ENCODE measurements around the gene PREPL.
"Not testable (repeated sequence)": the region's sequence is repeated elsewhere in the genome, so short reads cannot be mapped to it uniquely, and the experiment has no call there.

Gene PREPL

DNA sequence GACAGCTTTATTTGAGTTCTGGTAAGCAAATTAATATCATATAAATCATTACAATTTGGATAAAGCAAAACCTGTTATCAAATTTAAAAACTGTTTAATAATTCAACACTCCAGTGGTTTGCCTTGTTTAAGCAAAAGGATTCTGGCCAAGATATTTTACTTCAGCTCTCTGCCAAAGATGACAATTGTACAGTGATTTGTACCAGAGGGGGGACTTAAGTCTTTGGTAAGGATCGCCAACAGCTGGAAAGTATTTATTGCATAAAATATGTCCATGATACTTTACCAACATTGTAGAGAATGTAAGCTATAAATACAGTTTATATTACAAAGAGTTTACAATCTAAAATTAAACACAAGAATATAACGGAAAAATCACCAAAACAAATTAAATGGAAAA lies 13.8 kb downstream of the PREPL start:
- DNase-seq, result no peak

DNA sequence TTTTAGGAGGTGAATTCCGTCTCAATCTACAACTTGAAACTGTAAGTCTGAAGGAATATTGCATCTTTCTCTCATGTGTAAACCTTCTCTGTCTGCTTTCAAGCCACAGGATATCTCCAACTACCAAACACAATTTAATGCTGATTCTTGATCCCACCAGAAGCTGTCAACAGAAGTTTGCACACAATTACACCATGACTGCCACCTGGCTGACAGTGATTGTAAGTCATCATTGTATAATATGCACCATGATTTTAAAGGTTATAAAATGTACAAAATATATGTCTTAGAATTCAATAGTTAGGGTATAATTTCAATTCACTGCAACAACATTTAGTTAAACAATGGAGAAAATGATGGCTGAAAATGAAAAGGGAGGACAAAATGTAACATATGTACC lies 18.4 kb downstream of the PREPL start:
- DNase-seq, result no peak

DNA sequence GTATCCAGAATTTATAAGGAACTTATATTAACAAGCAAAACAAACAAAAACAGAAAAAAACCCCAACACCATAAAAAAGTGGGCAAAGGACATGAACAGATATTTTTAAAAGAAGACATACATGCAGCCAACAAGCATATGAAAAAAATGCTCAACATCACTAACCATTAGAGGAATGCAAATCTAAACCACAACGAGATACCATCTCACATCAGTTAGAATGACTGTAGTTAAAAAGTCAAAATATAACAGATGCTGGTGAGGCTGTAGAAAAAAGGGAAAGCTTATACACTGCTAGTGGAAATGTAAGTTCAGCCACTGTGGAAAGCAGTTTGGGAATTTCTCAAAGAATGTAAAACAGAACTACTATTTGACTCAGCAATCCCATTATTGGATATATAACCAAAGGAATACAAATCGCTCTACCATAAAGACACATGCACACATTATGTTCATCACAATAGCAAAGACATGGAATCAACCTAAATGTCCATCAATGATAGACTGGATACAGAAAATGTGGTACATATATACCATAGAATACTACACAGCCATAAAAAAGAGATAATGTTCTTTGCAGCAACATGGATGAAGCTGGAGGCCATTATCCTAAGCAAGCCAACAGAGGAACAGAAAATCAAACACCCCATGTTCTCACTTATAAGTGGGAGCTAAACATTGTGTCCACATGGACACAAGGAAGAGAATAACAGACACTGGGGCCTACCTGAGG lies 25.3 kb downstream of the PREPL start:
- no peak for DNase-seq

DNA sequence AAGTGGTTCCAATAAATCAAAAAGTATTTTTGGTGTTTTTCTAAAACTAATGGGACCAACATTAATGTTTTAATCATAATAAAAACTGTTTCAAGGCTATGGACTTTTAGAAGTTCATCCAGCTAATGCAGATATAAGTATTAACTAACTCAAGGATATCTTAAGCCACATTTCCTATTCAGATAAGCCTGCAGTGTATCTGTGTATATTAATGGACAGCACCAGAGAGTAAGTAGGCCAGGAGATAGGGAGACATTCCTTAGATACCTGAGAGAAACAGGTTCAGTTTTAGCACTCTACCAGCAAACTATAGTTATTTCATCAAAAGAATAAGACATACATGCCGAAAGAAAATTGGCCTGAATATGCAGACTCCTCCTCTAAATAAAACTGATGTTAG lies 27.3 kb downstream of the PREPL start:
- no peak for DNase-seq

DNA sequence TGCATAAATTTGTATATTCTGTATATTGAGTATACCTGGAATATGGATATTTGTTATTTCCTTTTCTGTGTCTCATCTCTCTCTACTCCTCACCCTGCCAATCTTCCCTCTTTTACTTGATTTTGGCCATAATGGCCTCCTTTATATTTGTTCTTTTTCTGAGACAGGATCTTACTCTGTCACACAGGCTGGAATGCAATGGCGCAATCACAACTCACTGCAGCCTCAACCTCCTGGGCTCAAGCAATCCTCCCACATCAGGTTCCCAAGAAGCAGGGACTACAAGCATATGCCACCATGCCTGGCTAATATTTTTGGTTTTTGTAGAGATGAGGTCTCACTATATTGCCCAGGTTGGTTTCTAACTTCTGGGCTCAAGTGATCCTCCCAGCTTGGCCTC lies 30.5 kb downstream of the PREPL start:
- DNase-seq, result no peak

DNA sequence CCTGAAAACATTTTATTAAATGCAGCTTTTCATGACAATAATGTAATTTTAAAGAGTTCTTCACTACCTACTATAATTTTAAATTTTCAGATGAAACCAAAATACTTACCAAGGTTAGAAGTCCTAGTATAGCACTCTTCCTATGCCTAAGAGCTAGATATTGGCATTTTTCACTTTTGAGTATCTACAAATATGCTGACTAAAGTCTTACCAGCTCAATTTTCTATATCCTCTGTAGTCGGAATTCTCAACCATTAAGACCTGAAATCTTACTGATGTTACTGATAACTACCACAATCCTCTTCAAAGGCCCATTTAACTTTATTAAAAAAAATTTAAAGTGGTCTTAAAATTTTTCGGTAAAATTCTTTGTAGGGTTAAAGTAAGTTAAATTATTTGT lies 32.0 kb downstream of the PREPL start:
- DNase-seq, result no peak

DNA sequence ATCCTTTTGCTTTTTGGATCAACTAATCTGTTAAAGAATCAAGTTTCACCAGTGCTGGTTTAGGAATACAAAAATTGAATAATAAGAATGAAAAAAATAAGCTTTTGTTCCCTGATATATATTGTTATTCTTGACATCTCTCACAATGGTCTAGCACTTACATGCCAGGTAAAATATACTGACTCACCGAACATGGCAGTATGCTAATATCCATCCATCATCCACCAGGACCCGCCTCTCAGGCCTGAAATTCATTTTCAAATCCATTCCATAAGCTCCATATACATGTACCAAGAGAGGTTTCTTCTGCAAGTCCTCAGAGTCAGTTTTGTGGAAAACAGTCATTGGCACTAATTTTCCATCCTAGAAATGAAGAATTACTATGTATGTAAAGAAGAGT lies 32.5 kb downstream of the PREPL start:
- no peak for DNase-seq

DNA sequence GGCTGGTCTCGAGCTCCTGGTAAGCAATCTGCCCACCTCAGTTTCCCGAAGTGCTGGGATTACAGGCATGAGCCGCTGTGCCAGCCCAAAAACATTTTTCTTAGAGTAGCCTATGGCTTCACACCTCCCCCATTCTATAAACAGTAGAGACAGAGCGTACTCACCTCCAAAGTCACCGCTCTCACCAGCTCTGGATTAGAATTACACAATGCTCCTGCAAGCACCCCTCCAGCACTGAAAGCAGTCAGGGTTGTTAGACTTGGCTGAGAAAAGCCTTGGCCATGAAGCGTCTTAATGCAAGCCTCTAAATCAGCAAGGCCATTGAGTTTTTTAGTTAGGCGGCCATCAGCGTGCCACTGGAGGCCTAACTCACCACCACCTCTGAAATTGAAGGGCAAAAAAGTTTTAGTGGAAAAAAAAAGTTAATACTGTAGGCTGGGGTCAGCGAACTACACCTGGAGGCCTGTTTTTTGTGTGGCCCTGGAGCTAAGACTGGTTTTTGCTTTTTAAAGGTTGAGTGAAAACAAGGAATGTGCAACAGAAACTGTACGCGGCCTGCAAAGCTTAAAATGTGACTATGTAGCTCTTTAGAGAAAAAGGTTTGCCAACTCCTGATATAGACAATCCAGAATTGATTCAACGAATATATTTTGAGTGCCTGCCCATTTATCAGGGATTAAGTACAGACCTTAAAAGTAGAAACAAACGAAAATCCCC lies 34.6 kb downstream of the PREPL start:
- DNase-seq, result no peak

DNA sequence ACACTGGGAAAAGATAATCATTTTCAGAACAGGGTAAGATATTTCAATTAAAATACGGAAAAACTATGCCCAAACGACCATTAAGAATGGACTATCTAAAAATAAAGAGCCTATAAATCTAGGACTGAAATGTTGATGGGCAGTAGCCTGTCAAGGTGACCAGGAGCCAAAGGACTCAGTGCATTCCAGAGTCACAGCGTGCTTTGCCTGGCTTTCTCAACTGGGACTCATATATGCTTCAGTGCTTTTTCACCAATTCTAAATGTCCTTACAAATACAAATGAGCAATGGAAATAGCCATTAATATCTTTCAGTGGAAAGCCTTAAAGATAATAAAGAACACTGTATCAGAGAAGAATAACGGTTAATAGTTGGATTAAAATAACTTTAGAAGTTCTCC lies 35.4 kb downstream of the PREPL start:
- DNase-seq, result no peak

DNA sequence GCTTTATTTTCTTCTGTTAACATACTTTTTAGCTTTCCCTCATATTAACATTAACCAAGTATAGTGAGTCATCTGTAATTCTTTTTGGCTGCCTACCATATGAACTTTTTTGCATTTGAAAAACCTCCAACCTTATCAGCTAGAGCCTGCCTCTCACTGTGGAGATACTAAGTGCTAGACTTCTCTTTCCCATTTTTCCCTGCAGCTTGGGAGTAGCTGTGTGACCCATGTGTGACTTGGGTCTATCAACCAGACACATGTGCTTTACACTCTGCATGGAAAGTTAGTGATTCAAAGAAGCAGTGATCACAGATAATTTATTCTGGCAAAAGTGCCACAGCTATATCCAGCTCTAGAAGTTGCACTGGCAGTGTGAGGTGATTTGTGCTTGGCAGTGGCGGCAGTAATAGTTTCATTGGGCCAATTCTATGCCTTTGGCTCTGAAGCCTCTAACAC lies 36.3 kb downstream of the PREPL start:
- no peak for DNase-seq

DNA sequence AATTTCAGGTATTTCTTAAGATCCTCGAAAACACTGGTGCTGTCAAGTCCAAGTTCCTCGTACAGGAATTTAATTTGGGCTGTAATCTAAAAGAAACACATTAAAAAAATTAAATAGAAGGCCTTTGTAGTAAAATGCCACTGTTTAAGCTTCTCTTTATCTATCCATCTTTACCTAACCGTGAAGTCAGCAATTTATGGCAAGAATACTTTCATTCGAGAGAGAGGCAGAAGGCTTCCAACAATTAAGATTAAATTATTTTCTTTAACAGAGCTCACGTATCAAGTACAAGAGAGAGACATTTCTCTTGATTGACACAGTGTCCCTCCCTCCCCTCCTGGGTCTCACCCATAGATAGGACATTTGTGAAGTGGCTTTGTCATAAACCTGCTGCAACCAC lies 39.9 kb downstream of the PREPL start:
- no peak for DNase-seq

DNA sequence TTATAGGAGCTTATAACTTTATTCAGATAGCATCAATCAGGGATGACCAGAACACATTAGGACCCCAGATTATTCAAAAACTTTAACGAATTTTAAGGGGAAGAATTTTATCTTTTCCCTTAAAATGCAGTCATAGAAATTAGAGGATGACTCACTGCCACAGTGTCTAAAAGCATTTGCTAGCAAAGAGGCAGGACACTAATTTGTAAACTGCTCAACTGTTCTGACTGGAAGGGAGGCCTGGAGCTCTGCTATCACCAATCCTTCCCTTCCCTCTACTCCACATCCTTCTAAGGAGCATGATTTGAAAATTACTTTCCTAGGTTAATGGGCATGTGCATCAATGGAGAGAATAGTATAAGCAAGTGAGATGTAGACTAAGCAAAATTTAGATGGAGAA lies 40.5 kb downstream of the PREPL start:
- no peak for DNase-seq

DNA sequence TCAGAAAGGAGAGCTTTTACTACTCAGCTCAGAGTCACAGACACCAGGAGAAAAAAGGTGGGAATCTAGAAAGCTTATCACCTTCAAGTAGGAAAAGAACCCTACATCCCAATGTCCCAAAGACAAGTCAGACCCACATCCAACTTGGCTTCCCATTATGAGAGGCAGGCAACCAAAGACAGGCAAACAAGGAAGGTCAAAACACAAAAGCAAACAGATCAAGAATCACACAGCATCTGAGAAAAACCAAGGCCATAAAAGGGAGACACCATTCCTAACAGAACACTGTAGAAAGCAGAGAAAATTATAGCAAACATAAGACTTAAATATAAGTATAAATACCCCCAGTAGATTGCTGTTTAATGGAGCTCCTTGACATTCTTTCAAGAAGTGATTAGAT lies 45.3 kb downstream of the PREPL start:
- DNase-seq, result no peak

DNA sequence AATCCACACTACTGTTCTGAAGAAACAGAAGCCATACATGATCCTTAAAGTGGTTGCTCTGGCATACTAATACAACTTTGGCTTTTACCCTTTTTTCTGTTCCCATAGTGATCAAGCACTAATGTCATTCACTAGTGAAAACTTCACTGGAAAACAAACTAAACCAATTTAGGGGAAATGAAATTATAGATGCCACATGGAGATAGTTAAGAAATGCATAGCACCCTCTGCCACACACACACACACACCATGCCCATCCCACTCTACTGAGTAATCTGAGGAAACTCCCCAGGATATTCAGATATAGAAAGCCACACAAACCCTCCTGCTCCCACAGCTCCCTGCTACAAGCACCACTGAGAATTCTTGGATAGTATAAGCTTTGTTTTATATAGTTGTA lies 46.9 kb downstream of the PREPL start:
- DNase-seq, result no peak

DNA sequence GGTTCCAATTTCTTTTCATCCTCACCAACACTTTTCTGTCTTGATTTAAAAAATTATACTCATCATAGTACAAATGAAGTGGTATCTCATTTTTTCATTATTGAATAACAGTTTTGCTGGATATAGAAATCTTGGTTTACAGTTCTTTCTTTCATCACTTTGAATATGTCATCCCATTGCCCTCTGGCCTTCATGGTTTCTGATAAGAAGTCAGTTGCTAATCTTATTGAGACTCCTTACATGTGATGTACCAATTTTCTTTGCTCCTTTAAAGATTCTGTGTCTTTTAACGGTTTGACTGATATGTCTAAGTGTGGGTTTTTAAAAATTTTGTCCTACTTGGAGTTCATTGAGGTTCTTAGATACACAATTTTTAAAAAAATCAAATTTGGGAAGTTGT lies 51.0 kb downstream of the PREPL start:
- DNase-seq, result no peak

DNA sequence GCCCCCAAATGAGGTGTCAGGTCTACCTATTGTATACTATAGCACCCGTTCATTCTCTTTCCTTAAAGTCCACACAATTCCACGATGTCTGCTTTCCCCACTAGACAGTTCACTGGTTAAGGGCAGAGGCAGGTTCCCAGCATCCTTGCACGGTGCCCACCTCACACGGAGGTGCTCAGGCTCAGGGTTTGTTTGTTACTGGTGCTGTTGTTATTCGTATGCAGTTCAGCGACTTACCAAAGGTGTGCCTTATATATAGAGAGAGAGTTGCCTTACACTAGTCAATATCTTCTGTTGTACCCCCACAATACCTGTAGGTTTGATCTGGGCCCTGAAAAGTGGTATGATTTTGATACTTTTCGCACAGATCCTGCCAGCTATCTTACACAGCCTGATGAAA lies 55.4 kb downstream of the PREPL start:
- no peak for DNase-seq

DNA sequence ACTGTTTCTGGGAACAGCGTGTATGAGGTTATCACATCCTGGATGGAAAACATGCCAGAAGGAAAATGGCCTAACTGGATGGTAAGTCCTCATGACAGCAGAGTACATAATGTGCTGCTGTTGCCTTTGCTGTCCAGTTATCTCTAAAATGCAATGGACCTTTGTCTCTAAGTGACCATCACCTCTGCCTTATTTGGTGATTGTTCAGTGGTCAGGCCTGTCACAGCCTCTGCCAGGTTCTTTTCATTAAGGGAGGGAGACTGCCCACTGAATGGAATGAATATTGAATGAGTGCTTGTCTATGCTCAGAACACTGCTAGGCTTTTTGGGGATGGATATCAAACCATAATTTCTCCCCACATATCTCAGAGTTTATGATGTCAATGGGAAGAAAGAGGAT lies 57.0 kb downstream of the PREPL start:
- no peak for DNase-seq

DNA sequence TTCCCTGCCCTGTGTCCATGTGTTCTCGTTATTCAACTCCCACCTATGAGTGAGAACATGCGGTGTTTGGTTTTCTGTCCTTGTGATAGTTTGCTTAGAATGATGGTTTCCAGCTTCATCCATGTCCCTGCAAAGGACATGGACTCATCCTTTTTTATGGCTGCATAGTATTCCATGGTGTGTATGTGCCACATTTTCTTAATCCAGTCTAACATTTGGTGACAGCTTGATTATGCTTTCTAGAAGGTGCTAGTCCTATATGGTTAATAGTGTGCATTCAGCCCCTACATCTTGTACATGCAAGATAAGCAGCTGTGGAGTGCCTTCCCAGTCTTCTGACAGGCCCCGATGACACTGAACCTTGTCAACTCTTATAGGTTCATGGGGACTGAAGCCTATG lies 57.5 kb downstream of the PREPL start:
- not testable (repeated sequence) for DNase-seq

DNA sequence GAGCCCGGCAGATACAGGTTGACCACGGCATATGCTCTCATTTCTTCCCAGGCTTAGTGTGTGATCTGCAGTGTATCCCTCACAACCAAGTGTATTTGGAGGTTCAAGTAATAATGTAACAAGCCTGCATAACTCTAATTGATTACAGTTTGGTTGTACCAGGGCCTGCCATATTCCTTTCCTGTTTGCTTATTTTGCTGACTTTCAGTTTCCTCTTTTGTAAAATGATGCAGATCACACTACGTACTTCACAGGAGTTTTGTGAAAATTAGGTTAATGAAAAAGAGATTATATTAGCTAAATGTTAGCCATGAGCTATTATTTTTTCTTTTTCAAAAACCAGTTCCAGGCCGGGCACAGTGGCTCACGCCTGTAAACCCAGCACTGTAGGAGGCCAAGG lies 60.2 kb downstream of the PREPL start:
- no peak for DNase-seq

DNA sequence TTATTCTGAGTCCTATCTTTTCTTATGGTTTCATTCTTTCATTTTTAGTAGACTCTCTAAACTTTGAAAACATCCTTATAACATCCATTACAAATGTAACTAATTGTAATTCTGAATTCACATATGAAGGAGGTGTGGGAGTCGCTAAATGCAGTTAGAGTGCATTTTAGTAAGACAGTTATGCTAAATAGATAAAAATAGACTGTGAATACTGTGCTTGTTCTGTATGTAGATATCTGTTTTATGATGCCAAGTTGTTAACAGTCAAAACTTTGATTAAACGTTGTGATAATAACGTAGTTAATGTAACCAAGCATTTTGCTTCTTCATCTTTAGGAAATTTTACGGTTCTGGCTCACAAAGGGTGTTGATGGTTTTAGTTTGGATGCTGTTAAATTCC lies 61.7 kb downstream of the PREPL start:
- no peak for DNase-seq

DNA sequence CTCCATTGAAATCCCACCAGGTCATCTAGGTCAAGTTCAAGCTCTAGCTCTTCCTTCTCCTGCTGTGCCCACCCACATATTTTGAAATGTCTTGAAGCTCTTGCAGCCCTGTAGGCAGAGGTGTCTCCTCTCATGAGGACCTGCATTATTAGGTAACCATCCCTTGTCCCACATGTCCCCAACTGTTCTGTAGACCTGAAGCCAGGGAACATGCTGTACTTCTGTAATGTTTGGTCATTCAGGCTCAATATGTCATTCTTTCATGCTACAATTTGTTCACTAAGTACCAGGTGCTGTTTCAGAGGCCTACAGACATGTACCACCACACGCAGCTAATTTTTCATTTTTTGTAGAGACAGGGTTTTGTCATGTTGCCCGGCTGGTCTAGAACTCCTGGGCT lies 63.9 kb downstream of the PREPL start:
- no peak for DNase-seq

DNA sequence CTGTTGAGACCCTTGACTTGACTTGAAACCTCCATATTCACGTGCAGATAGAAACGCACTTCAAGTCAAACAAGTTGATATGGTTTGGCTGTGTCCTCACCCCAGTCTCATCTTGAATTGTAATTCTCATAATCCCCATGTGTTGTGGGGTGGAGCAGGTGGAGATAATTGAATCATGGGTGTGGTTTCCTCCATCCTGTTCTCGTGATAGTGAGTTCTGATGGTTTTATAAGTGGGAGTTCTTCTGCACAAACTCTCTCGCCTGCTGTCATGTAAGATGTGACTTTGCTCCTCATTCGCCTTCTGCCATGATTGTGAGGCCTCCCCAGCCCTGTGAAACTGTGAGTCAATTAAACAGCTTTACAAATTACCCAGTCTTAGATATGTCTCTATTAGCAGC lies 64.6 kb downstream of the PREPL start:
- DNase-seq, result no peak

DNA sequence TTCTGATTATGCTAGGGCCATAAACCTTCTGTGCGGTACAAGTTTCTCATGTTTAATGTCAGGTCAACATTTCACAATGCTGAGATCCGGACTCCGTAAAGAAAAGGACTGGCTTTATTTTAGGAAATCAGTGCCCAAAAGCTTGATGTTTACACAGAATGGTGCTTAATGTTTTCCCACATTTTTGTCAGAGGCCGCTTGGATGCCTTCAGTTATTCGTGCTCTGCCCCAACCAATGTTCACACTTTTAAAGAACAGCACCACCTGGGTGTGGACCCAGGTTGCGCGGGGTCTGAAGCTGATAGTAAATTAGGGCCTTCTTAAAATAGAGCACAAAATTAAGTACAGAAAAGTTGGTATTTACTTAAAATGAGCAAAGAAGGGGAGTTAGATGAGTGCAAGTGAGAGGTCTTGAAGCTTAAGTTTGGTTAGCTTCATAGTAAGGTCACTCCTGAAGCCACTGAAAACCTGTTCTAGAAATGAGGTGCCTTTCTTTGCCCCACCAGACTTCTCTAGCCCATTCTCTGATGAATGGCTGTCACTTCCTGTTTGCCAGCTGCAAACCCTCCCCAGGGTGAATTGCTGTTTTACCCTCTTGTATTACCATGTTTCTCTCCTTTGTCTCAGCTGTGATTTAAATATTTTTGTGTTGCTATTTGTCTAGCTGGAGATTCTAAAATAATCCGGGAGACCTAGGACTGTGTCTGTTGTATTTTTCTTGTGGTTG lies 65.5 kb downstream of the PREPL start:
- peak; percentile 3 to 9 for DNase-seq

DNA sequence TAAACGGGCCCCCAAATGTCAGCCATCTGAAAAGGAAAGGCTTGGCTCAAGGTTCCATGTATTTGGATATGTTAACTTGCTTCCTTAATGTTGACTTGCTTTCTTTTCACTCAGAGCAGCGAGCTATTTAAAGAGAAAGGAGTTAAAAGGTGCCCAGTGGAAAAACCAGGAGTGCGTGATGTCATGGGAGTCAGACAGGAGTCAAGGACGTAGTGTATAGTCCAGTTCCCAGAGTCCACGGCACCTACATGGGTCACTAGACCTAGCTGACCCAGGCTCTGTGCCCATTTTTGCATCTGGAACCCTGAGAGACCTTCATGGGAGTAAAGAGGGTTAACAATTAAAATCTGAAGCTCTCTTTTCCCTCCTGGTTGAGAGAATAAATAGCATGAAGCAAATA lies 66.2 kb downstream of the PREPL start:
- DNase-seq, result no peak

Measured in activated CD4-positive, alpha-beta T cell treated with anti-CD3 and anti-CD28 coated beads, Interleukin-2, amount 50 U/mL, for 48 hours (primary cell).